GM12878 (cell line): ENCODE data around the gene SDHC. TPM values are rescaled to one million over a fixed set of nuclear protein-coding genes. Genes with fewer than 3 reads are reported as not detected.

Experiments
- ATAC-seq: fragments of 200-7000 bp; cut with Tn5 transposase; 3 replicates; pipeline ENCODE4 v1.9.1; 2020; ENCODE audit warnings: mild to moderate bottlenecking, moderate library complexity
- BruUV-seq: library from RNA; stranded (reverse); fragments of 400-500 nt; replicated peaks from 2 replicates; lab custom pipeline; 2021; lab: Mats Ljungman, UMichigan
- CTCF ChIA-PET: fragments of 300-600 bp; sonication (Branson Sonifier 250); formaldehyde crosslinking; extraction: SDS; loops from one replicate; lab custom pipeline; 2021; ENCODE audit warnings: inconsistent platforms; lab: Yijun Ruan, JAX
- POLR2A ChIA-PET: fragments of 350-600 bp; formaldehyde crosslinking; extraction: SDS; loops from one replicate; lab custom pipeline; 2021; ENCODE audit warnings: inconsistent platforms; lab: Charles Lee
- RAD21 ChIA-PET: fragments of 300-600 bp; sonication (Branson Sonifier 250); formaldehyde crosslinking; loops from one replicate; lab custom pipeline; 2023; ENCODE audit warnings: antibody characterized with exemption; ENCODE audit not compliant: unreplicated experiment; lab: Charles Lee
- SMC1A ChIA-PET: fragments of 300-600 bp; sonication (Branson Sonifier 250); formaldehyde crosslinking; loops from one replicate; lab custom pipeline; 2023; ENCODE audit not compliant: unreplicated experiment, uncharacterized antibody; lab: Charles Lee
- DNase-seq: peaks from one replicate; pipeline ENCODE4 v3.0.0-alpha.2; 2011; ENCODE audit warnings: low read depth, low spot score
- FAIRE-seq: peaks from 3 replicates; lab custom pipeline; 2011; peaks lifted over from hg19 to GRCh38; lab: Jason Lieb, UNC
- H2AFZ ChIP-seq: 2 replicates; pipeline ENCODE4 v1.6.0; 2011; ENCODE audit warnings: low read depth, low read length, control low read depth; ENCODE audit not compliant: control insufficient read depth
- H3K27ac ChIP-seq: 2 replicates; pipeline ENCODE4 v1.5.1; 2011; ENCODE audit warnings: control low read depth; ENCODE audit not compliant: control insufficient read depth, insufficient read depth
- H3K27me3 ChIP-seq, 2 experiments: replicated peaks in 1 of 2; 2 replicates each; pipeline versions ENCODE4 v1.6.0 to v1.6.1; 2011; ENCODE audit warnings: low read length in 1 of 2; ENCODE audit not compliant: control insufficient read depth in 2 of 2, insufficient read depth in 2 of 2
- H3K36me3 ChIP-seq, 2 experiments: 2 replicates each; pipeline ENCODE4 v1.5.1; 2011; ENCODE audit warnings: low read length in 1 of 2; ENCODE audit not compliant: control insufficient read depth in 2 of 2, insufficient read depth in 2 of 2
- H3K4me1 ChIP-seq: 2 replicates; pipeline ENCODE4 v1.6.1; 2011; ENCODE audit warnings: mild to moderate bottlenecking, low read length, moderate library complexity, mixed read lengths; ENCODE audit not compliant: control insufficient read depth, insufficient read depth
- H3K4me2 ChIP-seq: 2 replicates; pipeline ENCODE4 v1.6.0; 2011; ENCODE audit warnings: control low read depth; ENCODE audit not compliant: control insufficient read depth, insufficient read depth
- H3K4me3 ChIP-seq: fragments of 200-600 bp; sonication (generic); 2 replicates; pipeline ENCODE4 v1.5.1; 2016
- H3K79me2 ChIP-seq: 2 replicates; pipeline ENCODE4 v1.6.0; 2011; ENCODE audit warnings: low read length; ENCODE audit not compliant: control insufficient read depth, insufficient read depth
- H3K9ac ChIP-seq: 2 replicates; pipeline ENCODE4 v1.8.0; 2011; ENCODE audit warnings: low read length, control low read depth, mixed read lengths; ENCODE audit not compliant: control insufficient read depth, insufficient read depth
- H3K9me3 ChIP-seq: replicated peaks from 3 replicates; pipeline ENCODE4 v1.5.1; 2011; ENCODE audit warnings: mild to moderate bottlenecking, low read length; ENCODE audit not compliant: control insufficient read depth, insufficient read depth
- H4K20me1 ChIP-seq: 2 replicates; pipeline ENCODE4 v1.6.0; 2011; ENCODE audit not compliant: control insufficient read depth, insufficient read depth
- ATF7 ChIP-seq: fragments of 450-650 bp; IDR thresholded peaks from 2 replicates; pipeline ENCODE4 v1.6.1; 2016; ENCODE audit warnings: low read depth, mild to moderate bottlenecking
- CBX5 ChIP-seq: sonication (generic); IDR thresholded peaks from 2 replicates; pipeline ENCODE4 v1.6.1; 2016; ENCODE audit warnings: low read depth, moderate library complexity, mild to moderate bottlenecking, inconsistent platforms
- HDAC6 ChIP-seq: fragments of 200-600 bp; sonication (generic); IDR thresholded peaks from one replicate; pipeline ENCODE4 v1.8.0; 2017; ENCODE audit warnings: antibody characterized with exemption; ENCODE audit not compliant: unreplicated experiment
- IKZF1 ChIP-seq: fragments of 450-650 bp; conservative IDR thresholded peaks from 2 replicates; pipeline ENCODE4 v1.6.1; 2017; ENCODE audit warnings: antibody characterized with exemption, mild to moderate bottlenecking
- POLR2A ChIP-seq: IDR thresholded peaks from 2 replicates; pipeline ENCODE4 v1.6.1; 2011; ENCODE audit warnings: low read depth, mild to moderate bottlenecking, low read length
- RELA ChIP-seq: fragments of 450-650 bp; IDR thresholded peaks from 2 replicates; pipeline ENCODE4 v1.8.0; 2014; ENCODE audit warnings: borderline replicate concordance; ENCODE audit not compliant: partially characterized antibody
- RUNX3 ChIP-seq: IDR thresholded peaks from 2 replicates; pipeline ENCODE4 v1.6.1; 2012; ENCODE audit warnings: low read length, inconsistent platforms
- SMC3 ChIP-seq: IDR thresholded peaks from 2 replicates; pipeline ENCODE4 v1.6.1; 2011; ENCODE audit warnings: low read length, improper control_type of control experiment, borderline replicate concordance
- TBL1XR1 ChIP-seq: IDR thresholded peaks from 2 replicates; pipeline ENCODE4 v1.6.1; 2012; ENCODE audit warnings: low read depth, low read length, improper control_type of control experiment
- WRNIP1 ChIP-seq: IDR thresholded peaks from 2 replicates; pipeline ENCODE4 v1.6.1; 2011; ENCODE audit warnings: low read depth, low read length, improper control_type of control experiment, borderline replicate concordance
- WGBS: methylation state at CpG from one replicate; pipeline ENCODE4 v1.1.6; 2016; ENCODE audit warnings: low lambda C conversion rate; ENCODE audit not compliant: insufficient replicate concordance, insufficient coverage; ENCODE audit errors: missing lambda C conversion rate; 5-methylcytosine and 5-hydroxymethylcytosine counted together
- in situ Hi-C: fragments of 300-500 bp; cut with MboI; formaldehyde crosslinking; loops from 9 replicates; pipeline ENCODE4 v1.14.3; 2018; ENCODE audit warnings: mixed read lengths
- intact Hi-C: fragments of 100-400 bp; cut with micrococcal nuclease; formaldehyde crosslinking; loops from one replicate; pipeline ENCODE4 v1.14.2; 2022; ENCODE audit not compliant: unreplicated experiment
- polyA plus RNA-seq, 11 experiments: library from polyadenylated mRNA; depleted of rRNA in 4 of 11; unstranded in 6 of 11; stranded (reverse) in 5 of 11; fragments of >200 nt; fragmentation: Nextera tagmentation in 4 of 11; fragmentation: Illumina TruSeq in 1 of 11; extraction: Ambion mirVana in 4 of 11; extraction: Trizol in 1 of 11; gene quantifications; 1 replicate in 1 of 11; 2 replicates in 10 of 11; pipeline versions ENCODE4 v1.2.1 to v1.2.3, GENCODE V29; 2011 to 2016; ENCODE audit warnings: inconsistent platforms in 2 of 11, missing spikeins in 2 of 11, low read depth in 1 of 11
- total RNA-seq, 4 experiments: library from RNA; depleted of rRNA in 3 of 4; stranded (reverse); fragments of >200 nt in 3 of 4; fragmentation: Illumina TruSeq in 1 of 4; extraction: Trizol in 1 of 4; gene quantifications; 2 replicates each; pipeline versions ENCODE4 v1.2.1 to v1.2.3, GENCODE V29; 2013 to 2021

The SDHC gene
- total and polyA plus RNA-seq, 10 of the 15 experiments (the other 5 are each of a cell fraction or from before 2014, with no cell fraction given): 18.4 to 340 (median 178) TPM

DNA sequence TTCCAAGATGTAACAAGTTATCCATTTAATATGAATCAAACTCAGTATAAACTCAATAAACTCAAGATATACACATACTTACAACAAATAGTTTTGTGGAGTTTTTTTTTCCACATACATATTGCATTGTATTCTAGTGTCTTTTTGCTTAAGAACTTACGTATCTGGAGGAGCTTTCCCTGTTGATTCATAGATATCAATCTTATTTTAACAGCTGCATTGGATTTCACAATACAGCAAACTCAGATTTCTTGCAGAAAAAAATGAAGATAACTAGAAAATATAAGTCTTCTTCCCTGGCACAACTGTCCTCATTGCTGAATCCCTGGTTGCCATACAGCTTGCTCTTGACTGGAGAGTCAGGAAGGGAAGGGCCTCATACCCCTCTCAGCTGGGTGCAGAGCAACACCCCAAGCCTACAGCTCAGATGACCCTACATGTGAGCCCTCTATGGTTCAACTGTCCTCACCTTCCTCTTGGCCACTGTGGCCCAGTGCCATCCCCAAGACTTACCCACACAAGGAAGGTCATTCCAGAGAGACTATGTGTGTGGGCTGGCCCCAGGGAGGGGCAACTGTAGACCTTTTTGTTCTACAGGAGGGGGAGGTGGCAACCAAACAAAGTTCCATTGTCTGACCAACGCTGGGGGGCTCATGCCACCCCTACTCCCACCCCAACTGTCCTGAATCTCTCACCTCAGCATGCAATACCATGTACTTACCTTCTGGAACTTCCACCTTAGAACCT lies 6.1 kb upstream of the SDHC start:
- H2AFZ ChIP-seq: no peak overlapping the region
- ATAC-seq (no peak), FAIRE-seq (no peak), DNase-seq (no peak)
- RAD21 ChIA-PET: interaction anchor here (1.1 to 3.1 kb wide), 2 partner anchors 77 to 82 kb away, joined by 3 to 22 read pairs; partner anchors contain the start of gene TOMM40L
- BruUV-seq: no TSS peak
- H3K27ac ChIP-seq: no peak overlapping the region
- no peak overlapping the region for H3K4me2 ChIP-seq
- TF ChIP-seq HDAC6: no peak
- TF ChIP-seq POLR2A: no peak
- TF ChIP-seq ATF7: no peak
- H4K20me1 ChIP-seq: no peaks in the 10 kb centered on the region
- POLR2A ChIA-PET: interaction anchor here (1.1 to 1.3 kb wide), 2 partner anchors 10 to 49 kb away, joined by 3 read pairs; no protein-coding TSS in a partner anchor
- CTCF ChIA-PET: interaction anchor here (0.6 to 6.8 kb wide), 7 partner anchors 17 to 106 kb away, joined by 3 to 66 read pairs (median 6); partner anchors contain the start of genes CFAP126, NDUFS2 and TOMM40L
- no peak overlapping the region for H3K4me3 ChIP-seq
- no peaks in the 10 kb centered on the region for H3K27me3 ChIP-seq
- no peaks in the 10 kb centered on the region for H3K36me3 ChIP-seq
- SMC1A ChIA-PET: interaction anchor here (0.9 to 1.8 kb wide), 5 partner anchors 14 to 106 kb away, joined by 3 to 5 read pairs (median 4); partner anchors contain the start of gene NDUFS2
- in situ Hi-C loops (no loop called here), intact Hi-C loops (loop anchor here (5.0 kb wide), 1 partner anchor 81 kb away; the partner anchor contains the start of gene TOMM40L)
- H3K79me2 ChIP-seq: peaks cover 2% of the 10 kb centered on the region
- 48% methylated on average over 2 of the region's 2 CpGs for WGBS
- H3K4me1 ChIP-seq: peaks cover 12% of the 10 kb centered on the region
- no peak overlapping the region for H3K9ac ChIP-seq
- H3K9me3 ChIP-seq: no peaks in the 10 kb centered on the region

- Histone ChIP-seq H3K4me1 (peaks cover 15% of the 10 kb centered on the region), H3K4me2 (no peak within 1 kb of the TSS), H4K20me1 (no peaks in the 10 kb centered on the region), H3K79me2 (peaks cover 7% of the 10 kb centered on the region), H3K27me3 (no peaks in the 10 kb centered on the region), H3K36me3 (no peaks in the 10 kb centered on the region), H2AFZ (no peak within 1 kb of the TSS), H3K4me3 (no peak within 1 kb of the TSS), H3K9ac (no peak within 1 kb of the TSS), H3K9me3 (no peaks in the 10 kb centered on the region), H3K27ac (no peak within 1 kb of the TSS)
- ChIA-PET POLR2A (no interaction called here), RAD21 (no interaction called here), SMC1A (no interaction called here), CTCF (no interaction called here)
- no peak for DNase-seq
- intact Hi-C loops (loop anchor here (5.0 kb wide), 2 partner anchors 72 to 83 kb away; partner anchors contain the start of gene TOMM40L), in situ Hi-C loops (no loop called here)
- ATAC-seq: no peak
- BruUV-seq: no TSS peak
- no peak for FAIRE-seq
- WGBS: 0% methylated on average over 2 of the region's 2 CpGs
- TF ChIP-seq IKZF1 (no peak), SMC3 (no peak), RUNX3 (no peak), TBL1XR1 (no peak), RELA (no peak), WRNIP1 (no peak), CBX5 (no peak)
Observed at GRCh38 chr1:161309868-161310267, 4.3 kb upstream of the SDHC start, which contains the start of gene MPZ. Gene MPZ (minus strand): TSS chr1:161309968. CDS start chr1:161309905, 63 bp downstream.
